ENCODE results near the gene ZNF354B. TPM values are rescaled to one million over a fixed set of nuclear protein-coding genes. Genes with fewer than 3 reads are reported as not detected.

Gene ZNF354B
- 22.1 to 26.2 TPM (median 25.0 TPM) in 3 replicates for total RNA-seq (2021)
- Bru-seq, nascent RNA, result percentile 74 among the genes with signal in this experiment
- long read RNA-seq, experiment 1, transcript ZNF354B-201 (5 exons, 2,802 nt), result major isoform, 17 of 42 reads
- long read RNA-seq, experiment 1, partial matches to known transcripts, result 8 of 42 reads
- long read RNA-seq, experiment 1, other reads (novel, unspliced or antisense), result 15 of 42 reads
- long read RNA-seq, experiment 2, partial matches to known transcripts, result 0 of 7 reads
- long read RNA-seq, experiment 2, other reads (novel, unspliced or antisense), result 4 of 7 reads
- long read RNA-seq, experiment 3, partial matches to known transcripts, result 0 of 3 reads
- long read RNA-seq, experiment 3, other reads (novel, unspliced or antisense), result 0 of 3 reads

DNA sequence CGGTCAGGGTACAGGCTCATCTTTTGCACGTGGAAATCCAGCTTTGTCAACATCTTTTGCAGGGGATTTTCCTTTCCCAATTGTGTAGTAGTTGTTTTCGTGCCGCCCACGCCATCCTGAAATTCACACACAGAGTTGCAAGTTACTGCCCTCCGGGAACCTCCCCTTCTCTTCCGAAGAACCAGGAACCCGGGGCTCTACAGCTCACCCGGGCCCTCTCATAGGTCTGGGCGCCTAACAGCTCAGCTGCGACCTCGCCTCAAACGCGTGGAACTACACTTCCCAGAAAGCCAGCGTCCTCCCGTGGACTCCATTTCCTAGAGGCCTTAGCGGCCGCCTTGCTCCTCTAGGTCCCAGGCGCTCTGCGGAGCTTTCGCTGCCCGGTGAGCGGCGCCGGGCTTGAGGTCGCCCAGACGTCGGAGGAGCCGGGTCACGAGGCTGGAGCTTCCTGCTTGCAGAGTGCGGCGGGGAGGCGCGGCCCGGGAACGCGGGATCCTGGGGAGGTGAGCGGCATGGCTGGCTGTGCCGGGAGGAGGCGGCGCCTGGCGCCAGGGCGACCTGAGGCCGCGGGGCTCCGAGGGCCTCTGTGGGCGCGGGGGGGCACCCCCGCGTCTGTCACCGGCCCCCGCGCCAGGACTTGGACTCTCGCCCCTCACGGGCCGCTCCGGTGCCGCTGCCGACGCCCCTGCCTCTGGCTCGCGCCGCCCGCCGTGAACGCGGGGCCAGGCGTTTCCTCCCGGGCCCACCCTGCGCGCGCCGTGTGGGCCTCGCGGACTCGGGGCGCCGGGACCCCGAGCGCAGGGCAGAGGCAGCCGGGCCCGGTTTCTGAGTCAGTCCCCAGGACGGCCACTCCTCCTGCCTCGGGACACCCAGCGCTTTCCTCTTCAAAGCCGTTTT, at the start of gene ZNF354B:
Gene ZNF354B, plus strand, starts transcription at position 329 of the 897 bp plus-strand sequence. CDS start 1,095 bp downstream, outside the sequence.
- CTCF ChIA-PET, result interaction anchor here (0.9 to 2.0 kb wide), 7 partner anchors 21 to 200 kb away, joined by 3 to 23 read pairs (median 6); partner anchors contain the start of genes ZFP2, ZNF354A and ZNF354C
- H3K27ac Mint-ChIP-seq, result no peak within 1 kb of the TSS
- ATAC-seq, result peak; percentile 99
- H3K9me3 Mint-ChIP-seq, result no peaks in the 10 kb centered on the region
- 0 out of 2 replicates have a peak, but pooled peaks cover under 1% of the 10 kb centered on the region for H3K27me3 Mint-ChIP-seq (ENCODE audit: low read depth)
- DNase-seq (ENCODE audit: low spot score), result peak; percentile 91
- H3K36me3 Mint-ChIP-seq, result peaks cover 14% of the 10 kb centered on the region
- peaks cover 14% of the 10 kb centered on the region for H3K4me1 Mint-ChIP-seq
- peak within 1 kb of the TSS; percentile 66 for H3K4me3 Mint-ChIP-seq
- POLR2A ChIA-PET, result interaction anchor here (0.6 to 1.2 kb wide), 6 partner anchors 9 to 136 kb away, joined by 3 to 6 read pairs (median 4); partner anchors contain the start of genes GRM6, ZFP2 and ZNF454
- TF ChIP-seq ZNF317 (CRISPR knock-in tag; IDR thresholded peaks at IDR 0.05; ENCODE audit: borderline replicate concordance, low read depth), result no peak
- TF ChIP-seq, protein P1, sequence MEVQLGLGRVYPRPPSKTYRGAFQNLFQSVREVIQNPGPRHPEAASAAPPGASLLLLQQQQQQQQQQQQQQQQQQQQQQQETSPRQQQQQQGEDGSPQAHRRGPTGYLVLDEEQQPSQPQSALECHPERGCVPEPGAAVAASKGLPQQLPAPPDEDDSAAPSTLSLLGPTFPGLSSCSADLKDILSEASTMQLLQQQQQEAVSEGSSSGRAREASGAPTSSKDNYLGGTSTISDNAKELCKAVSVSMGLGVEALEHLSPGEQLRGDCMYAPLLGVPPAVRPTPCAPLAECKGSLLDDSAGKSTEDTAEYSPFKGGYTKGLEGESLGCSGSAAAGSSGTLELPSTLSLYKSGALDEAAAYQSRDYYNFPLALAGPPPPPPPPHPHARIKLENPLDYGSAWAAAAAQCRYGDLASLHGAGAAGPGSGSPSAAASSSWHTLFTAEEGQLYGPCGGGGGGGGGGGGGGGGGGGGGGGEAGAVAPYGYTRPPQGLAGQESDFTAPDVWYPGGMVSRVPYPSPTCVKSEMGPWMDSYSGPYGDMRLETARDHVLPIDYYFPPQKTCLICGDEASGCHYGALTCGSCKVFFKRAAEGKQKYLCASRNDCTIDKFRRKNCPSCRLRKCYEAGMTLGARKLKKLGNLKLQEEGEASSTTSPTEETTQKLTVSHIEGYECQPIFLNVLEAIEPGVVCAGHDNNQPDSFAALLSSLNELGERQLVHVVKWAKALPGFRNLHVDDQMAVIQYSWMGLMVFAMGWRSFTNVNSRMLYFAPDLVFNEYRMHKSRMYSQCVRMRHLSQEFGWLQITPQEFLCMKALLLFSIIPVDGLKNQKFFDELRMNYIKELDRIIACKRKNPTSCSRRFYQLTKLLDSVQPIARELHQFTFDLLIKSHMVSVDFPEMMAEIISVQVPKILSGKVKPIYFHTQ (CRISPR knock-in tag; IDR thresholded peaks at IDR 0.05), result no peak
- no peak for TF ChIP-seq ZMAT4 (CRISPR knock-in tag; IDR thresholded peaks at IDR 0.05)
- TF ChIP-seq SOX15 (CRISPR knock-in tag; IDR thresholded peaks at IDR 0.05), result no peak
- TF ChIP-seq TEAD1 (CRISPR knock-in tag; IDR thresholded peaks at IDR 0.05), result 0 out of 2 replicates have a peak, but pooled peaks have one; percentile 29
- TF ChIP-seq ESRRA (CRISPR knock-in tag; IDR thresholded peaks at IDR 0.05; ENCODE audit: borderline replicate concordance), result 0 out of 2 replicates have a peak, but pooled peaks have one; percentile 23
- no peak for TF ChIP-seq ZNF396 (CRISPR knock-in tag; IDR thresholded peaks at IDR 0.05; ENCODE audit: borderline replicate concordance)
- TF ChIP-seq ATF1 (CRISPR knock-in tag; IDR thresholded peaks at IDR 0.05), result no peak
- TF ChIP-seq, protein P2, sequence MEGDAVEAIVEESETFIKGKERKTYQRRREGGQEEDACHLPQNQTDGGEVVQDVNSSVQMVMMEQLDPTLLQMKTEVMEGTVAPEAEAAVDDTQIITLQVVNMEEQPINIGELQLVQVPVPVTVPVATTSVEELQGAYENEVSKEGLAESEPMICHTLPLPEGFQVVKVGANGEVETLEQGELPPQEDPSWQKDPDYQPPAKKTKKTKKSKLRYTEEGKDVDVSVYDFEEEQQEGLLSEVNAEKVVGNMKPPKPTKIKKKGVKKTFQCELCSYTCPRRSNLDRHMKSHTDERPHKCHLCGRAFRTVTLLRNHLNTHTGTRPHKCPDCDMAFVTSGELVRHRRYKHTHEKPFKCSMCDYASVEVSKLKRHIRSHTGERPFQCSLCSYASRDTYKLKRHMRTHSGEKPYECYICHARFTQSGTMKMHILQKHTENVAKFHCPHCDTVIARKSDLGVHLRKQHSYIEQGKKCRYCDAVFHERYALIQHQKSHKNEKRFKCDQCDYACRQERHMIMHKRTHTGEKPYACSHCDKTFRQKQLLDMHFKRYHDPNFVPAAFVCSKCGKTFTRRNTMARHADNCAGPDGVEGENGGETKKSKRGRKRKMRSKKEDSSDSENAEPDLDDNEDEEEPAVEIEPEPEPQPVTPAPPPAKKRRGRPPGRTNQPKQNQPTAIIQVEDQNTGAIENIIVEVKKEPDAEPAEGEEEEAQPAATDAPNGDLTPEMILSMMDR (IDR thresholded peaks at IDR 0.05), result no peak
- TF ChIP-seq ZNF219 (CRISPR knock-in tag; IDR thresholded peaks at IDR 0.05; ENCODE audit: borderline replicate concordance), result no peak
- TF ChIP-seq, protein P3, sequence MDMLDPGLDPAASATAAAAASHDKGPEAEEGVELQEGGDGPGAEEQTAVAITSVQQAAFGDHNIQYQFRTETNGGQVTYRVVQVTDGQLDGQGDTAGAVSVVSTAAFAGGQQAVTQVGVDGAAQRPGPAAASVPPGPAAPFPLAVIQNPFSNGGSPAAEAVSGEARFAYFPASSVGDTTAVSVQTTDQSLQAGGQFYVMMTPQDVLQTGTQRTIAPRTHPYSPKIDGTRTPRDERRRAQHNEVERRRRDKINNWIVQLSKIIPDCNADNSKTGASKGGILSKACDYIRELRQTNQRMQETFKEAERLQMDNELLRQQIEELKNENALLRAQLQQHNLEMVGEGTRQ (CRISPR knock-in tag; IDR thresholded peaks at IDR 0.05), result peak; percentile 83
- TF ChIP-seq ZNF671 (CRISPR knock-in tag; IDR thresholded peaks at IDR 0.05), result no peak
- TF ChIP-seq GTF2I (CRISPR knock-in tag; conservative IDR thresholded peaks at IDR 0.05), result no peak
- TF ChIP-seq, protein P4, sequence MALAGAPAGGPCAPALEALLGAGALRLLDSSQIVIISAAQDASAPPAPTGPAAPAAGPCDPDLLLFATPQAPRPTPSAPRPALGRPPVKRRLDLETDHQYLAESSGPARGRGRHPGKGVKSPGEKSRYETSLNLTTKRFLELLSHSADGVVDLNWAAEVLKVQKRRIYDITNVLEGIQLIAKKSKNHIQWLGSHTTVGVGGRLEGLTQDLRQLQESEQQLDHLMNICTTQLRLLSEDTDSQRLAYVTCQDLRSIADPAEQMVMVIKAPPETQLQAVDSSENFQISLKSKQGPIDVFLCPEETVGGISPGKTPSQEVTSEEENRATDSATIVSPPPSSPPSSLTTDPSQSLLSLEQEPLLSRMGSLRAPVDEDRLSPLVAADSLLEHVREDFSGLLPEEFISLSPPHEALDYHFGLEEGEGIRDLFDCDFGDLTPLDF (CRISPR knock-in tag; IDR thresholded peaks at IDR 0.05), result no peak
- no peak for TF ChIP-seq ZNF281 (CRISPR knock-in tag; IDR thresholded peaks at IDR 0.05)
- TF ChIP-seq SMAD4 (CRISPR knock-in tag; IDR thresholded peaks at IDR 0.05), result no peak
- TF ChIP-seq, protein P5, sequence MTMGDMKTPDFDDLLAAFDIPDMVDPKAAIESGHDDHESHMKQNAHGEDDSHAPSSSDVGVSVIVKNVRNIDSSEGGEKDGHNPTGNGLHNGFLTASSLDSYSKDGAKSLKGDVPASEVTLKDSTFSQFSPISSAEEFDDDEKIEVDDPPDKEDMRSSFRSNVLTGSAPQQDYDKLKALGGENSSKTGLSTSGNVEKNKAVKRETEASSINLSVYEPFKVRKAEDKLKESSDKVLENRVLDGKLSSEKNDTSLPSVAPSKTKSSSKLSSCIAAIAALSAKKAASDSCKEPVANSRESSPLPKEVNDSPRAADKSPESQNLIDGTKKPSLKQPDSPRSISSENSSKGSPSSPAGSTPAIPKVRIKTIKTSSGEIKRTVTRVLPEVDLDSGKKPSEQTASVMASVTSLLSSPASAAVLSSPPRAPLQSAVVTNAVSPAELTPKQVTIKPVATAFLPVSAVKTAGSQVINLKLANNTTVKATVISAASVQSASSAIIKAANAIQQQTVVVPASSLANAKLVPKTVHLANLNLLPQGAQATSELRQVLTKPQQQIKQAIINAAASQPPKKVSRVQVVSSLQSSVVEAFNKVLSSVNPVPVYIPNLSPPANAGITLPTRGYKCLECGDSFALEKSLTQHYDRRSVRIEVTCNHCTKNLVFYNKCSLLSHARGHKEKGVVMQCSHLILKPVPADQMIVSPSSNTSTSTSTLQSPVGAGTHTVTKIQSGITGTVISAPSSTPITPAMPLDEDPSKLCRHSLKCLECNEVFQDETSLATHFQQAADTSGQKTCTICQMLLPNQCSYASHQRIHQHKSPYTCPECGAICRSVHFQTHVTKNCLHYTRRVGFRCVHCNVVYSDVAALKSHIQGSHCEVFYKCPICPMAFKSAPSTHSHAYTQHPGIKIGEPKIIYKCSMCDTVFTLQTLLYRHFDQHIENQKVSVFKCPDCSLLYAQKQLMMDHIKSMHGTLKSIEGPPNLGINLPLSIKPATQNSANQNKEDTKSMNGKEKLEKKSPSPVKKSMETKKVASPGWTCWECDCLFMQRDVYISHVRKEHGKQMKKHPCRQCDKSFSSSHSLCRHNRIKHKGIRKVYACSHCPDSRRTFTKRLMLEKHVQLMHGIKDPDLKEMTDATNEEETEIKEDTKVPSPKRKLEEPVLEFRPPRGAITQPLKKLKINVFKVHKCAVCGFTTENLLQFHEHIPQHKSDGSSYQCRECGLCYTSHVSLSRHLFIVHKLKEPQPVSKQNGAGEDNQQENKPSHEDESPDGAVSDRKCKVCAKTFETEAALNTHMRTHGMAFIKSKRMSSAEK (CRISPR knock-in tag; IDR thresholded peaks at IDR 0.05; ENCODE audit: borderline replicate concordance), result no peak
- TF ChIP-seq HMGA2 (CRISPR knock-in tag; IDR thresholded peaks at IDR 0.05), result no peak
- TF ChIP-seq MYBL2 (CRISPR knock-in tag; IDR thresholded peaks at IDR 0.05), result peak; percentile 91
- no peak for TF ChIP-seq NR3C1 (CRISPR knock-in tag; conservative IDR thresholded peaks at IDR 0.05; ENCODE audit: low read depth)
